D721Med (cell line): ENCODE measurements around the gene AGAP1.

Source experiments
- DNase-seq: peaks from one replicate; pipeline ENCODE4 v3.0.0; 2011; ENCODE audit warnings: low spot score; ENCODE audit not compliant: insufficient read length
- FAIRE-seq: peaks from 2 replicates; lab custom pipeline; 2011; peaks lifted over from hg19 to GRCh38; lab: Jason Lieb, UNC
- CTCF ChIP-seq: IDR thresholded peaks from 2 replicates; pipeline ENCODE4 v1.5.1; 2012; ENCODE audit warnings: mild to moderate bottlenecking, control low read depth; ENCODE audit not compliant: insufficient read depth; ENCODE audit errors: missing control alignments

Gene AGAP1

GRCh38 chr2:235728800-235729556, 235.1 kb downstream of the AGAP1 start:
- FAIRE-seq = no peak
- TF ChIP-seq CTCF = no peak
- no peak for DNase-seq

GRCh38 chr2:235729557-235729947, 235.7 kb downstream of the AGAP1 start:
- DNase-seq (no peak), FAIRE-seq (no peak)
- TF ChIP-seq CTCF = no peak

- TF ChIP-seq CTCF = no peak
- no peak for DNase-seq
- FAIRE-seq = no peak
These were observed 236.3 kb downstream of the AGAP1 start for GRCh38 chr2:235730115-235730514.

- no peak for FAIRE-seq
- DNase-seq = no peak
- TF ChIP-seq CTCF = no peak
These were observed 239.9 kb downstream of the AGAP1 start for GRCh38 chr2:235733761-235734160.

GRCh38 chr2:235734168-235734567, 240.3 kb downstream of the AGAP1 start:
- no peak for TF ChIP-seq CTCF
- DNase-seq = no peak
- no peak for FAIRE-seq

GRCh38 chr2:235734688-235735231, 240.9 kb downstream of the AGAP1 start:
- FAIRE-seq (no peak), DNase-seq (no peak)
- no peak for TF ChIP-seq CTCF

- DNase-seq (no peak), FAIRE-seq (no peak)
- no peak for TF ChIP-seq CTCF
These were observed 243.6 kb downstream of the AGAP1 start for GRCh38 chr2:235737396-235737795.
